ENCODE measurements around the gene DAP3. TPM values are rescaled to one million over a fixed set of nuclear protein-coding genes. Genes with fewer than 3 reads are reported as not detected.

Gene DAP3
- total RNA-seq, 1 experiment from 2014 or later: 148 TPM

DNA sequence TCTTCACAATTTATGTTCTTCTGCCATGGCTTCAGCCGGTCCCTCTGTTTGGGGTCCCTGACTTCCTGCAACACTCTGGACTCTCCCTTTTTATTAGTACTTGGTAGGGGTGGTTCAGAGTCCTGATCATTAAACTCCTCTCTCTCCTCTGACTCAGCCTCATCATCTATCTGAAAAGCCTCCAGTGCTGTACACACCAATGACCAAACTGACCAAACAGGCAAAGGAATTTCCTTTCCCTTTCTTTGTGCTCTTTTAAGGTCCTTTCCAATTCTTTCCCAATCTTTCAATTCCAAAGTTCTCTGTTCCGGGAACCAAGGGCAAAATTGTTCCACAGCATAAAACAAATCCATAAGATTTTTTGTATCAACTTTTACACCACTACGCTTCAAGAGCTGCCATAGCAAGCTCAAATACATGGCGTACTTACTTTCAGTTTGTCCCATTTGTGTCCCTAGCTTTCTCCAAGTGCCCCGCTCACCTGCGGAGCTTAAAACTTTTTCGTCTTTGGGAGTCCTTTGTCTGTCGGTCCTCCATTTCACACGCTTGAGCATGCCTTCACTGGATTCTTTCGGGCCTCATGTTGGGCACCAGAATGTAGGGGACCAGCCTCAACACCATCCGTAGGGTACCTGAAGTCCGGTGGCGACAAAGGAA is 9.6 kb downstream of the DAP3 start:
- TF ChIP-seq RAD21 (IDR thresholded peaks at IDR 0.05; ENCODE audit: low read depth): no peak
- no peak for TF ChIP-seq EGR1 (IDR thresholded peaks at IDR 0.05; ENCODE audit: low read depth)
- TF ChIP-seq YY1 (IDR thresholded peaks at IDR 0.05; ENCODE audit: extremely low read depth, insufficient replicate concordance, low read depth, low read length): no peak
- TF ChIP-seq SRF (IDR thresholded peaks at IDR 0.05; ENCODE audit: low read depth): no peak
- TF ChIP-seq FOSL1 (IDR thresholded peaks at IDR 0.05; ENCODE audit: low read depth): no peak
- TF ChIP-seq, protein P1, sequence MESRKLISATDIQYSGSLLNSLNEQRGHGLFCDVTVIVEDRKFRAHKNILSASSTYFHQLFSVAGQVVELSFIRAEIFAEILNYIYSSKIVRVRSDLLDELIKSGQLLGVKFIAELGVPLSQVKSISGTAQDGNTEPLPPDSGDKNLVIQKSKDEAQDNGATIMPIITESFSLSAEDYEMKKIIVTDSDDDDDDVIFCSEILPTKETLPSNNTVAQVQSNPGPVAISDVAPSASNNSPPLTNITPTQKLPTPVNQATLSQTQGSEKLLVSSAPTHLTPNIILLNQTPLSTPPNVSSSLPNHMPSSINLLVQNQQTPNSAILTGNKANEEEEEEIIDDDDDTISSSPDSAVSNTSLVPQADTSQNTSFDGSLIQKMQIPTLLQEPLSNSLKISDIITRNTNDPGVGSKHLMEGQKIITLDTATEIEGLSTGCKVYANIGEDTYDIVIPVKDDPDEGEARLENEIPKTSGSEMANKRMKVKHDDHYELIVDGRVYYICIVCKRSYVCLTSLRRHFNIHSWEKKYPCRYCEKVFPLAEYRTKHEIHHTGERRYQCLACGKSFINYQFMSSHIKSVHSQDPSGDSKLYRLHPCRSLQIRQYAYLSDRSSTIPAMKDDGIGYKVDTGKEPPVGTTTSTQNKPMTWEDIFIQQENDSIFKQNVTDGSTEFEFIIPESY (IDR thresholded peaks at IDR 0.05; ENCODE audit: extremely low read depth, insufficient replicate concordance, low read length): no peak
- no peak for TF ChIP-seq SP1 (IDR thresholded peaks at IDR 0.05; ENCODE audit: low read depth)
- TF ChIP-seq EZH2phosphoT487 (IDR thresholded peaks at IDR 0.05; ENCODE audit: borderline replicate concordance): no peak
- no peak for TF ChIP-seq CEBPB (IDR thresholded peaks at IDR 0.05; ENCODE audit: low read depth)
- TF ChIP-seq, protein P2, sequence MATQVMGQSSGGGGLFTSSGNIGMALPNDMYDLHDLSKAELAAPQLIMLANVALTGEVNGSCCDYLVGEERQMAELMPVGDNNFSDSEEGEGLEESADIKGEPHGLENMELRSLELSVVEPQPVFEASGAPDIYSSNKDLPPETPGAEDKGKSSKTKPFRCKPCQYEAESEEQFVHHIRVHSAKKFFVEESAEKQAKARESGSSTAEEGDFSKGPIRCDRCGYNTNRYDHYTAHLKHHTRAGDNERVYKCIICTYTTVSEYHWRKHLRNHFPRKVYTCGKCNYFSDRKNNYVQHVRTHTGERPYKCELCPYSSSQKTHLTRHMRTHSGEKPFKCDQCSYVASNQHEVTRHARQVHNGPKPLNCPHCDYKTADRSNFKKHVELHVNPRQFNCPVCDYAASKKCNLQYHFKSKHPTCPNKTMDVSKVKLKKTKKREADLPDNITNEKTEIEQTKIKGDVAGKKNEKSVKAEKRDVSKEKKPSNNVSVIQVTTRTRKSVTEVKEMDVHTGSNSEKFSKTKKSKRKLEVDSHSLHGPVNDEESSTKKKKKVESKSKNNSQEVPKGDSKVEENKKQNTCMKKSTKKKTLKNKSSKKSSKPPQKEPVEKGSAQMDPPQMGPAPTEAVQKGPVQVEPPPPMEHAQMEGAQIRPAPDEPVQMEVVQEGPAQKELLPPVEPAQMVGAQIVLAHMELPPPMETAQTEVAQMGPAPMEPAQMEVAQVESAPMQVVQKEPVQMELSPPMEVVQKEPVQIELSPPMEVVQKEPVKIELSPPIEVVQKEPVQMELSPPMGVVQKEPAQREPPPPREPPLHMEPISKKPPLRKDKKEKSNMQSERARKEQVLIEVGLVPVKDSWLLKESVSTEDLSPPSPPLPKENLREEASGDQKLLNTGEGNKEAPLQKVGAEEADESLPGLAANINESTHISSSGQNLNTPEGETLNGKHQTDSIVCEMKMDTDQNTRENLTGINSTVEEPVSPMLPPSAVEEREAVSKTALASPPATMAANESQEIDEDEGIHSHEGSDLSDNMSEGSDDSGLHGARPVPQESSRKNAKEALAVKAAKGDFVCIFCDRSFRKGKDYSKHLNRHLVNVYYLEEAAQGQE (IDR thresholded peaks at IDR 0.05; ENCODE audit: low read depth): no peak
- TF ChIP-seq, protein P3, sequence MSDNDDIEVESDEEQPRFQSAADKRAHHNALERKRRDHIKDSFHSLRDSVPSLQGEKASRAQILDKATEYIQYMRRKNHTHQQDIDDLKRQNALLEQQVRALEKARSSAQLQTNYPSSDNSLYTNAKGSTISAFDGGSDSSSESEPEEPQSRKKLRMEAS (IDR thresholded peaks at IDR 0.05): no peak
- no peak for TF ChIP-seq CTCF (IDR thresholded peaks at IDR 0.05 in 2 of 3, conservative IDR thresholded peaks at IDR 0.05 in 1 of 3; ENCODE audit: borderline replicate concordance in 1 of 3, insufficient read depth in 1 of 3, low read depth in 2 of 3, low read length in 2 of 3)
- TF ChIP-seq, protein P4, sequence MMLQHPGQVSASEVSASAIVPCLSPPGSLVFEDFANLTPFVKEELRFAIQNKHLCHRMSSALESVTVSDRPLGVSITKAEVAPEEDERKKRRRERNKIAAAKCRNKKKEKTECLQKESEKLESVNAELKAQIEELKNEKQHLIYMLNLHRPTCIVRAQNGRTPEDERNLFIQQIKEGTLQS (IDR thresholded peaks at IDR 0.05): no peak
- TF ChIP-seq JUND (IDR thresholded peaks at IDR 0.05): no peak
- TF ChIP-seq CBX3 (IDR thresholded peaks at IDR 0.05; ENCODE audit: low read depth): no peak
- TF ChIP-seq ZNF274 (IDR thresholded peaks at IDR 0.05; ENCODE audit: low read depth, low read length): no peak
- DNase-seq (ENCODE audit: low read depth, low spot score) (no peak), ATAC-seq (no peak)
- POLR2A ChIA-PET: no interaction called here
- H4K20me1 ChIP-seq (ENCODE audit: insufficient read depth): no peaks in the 10 kb centered on the region
- no peaks in the 10 kb centered on the region for H3K27me3 ChIP-seq (ENCODE audit: insufficient read depth, low read length)
- no peak overlapping the region for H3K27ac ChIP-seq (ENCODE audit: low read depth, low read length)
- RAD21 ChIA-PET (ENCODE audit: low non-redundant PET in 1 of 2, low total read pairs in 2 of 2, uncharacterized antibody in 2 of 2, unreplicated experiment in 2 of 2): no interaction called here
- H3K36me3 ChIP-seq (ENCODE audit: control insufficient read depth in 1 of 2, insufficient read depth in 2 of 2, low read length in 2 of 2): peaks cover 0 to 17% of the 10 kb centered on the region in 2 experiments; a peak in 1 of 4 replicates
- no peak overlapping the region for H3K4me2 ChIP-seq (ENCODE audit: low read length)
- no peaks in the 10 kb centered on the region for H3K9me3 ChIP-seq (ENCODE audit: control insufficient read depth in 1 of 2, insufficient read depth in 1 of 2, low read depth in 1 of 2, low read length in 2 of 2)
- no peaks in the 10 kb centered on the region for H3K9me2 ChIP-seq (ENCODE audit: insufficient read depth)
- CTCF ChIA-PET: no interaction called here
- H2AFZ ChIP-seq (ENCODE audit: low read depth, low read length, poor library complexity, severe bottlenecking): no peak overlapping the region
- H3K4me1 ChIP-seq (ENCODE audit: control insufficient read depth in 1 of 2, insufficient read depth in 2 of 2, low read length in 2 of 2): no peaks in the 10 kb centered on the region
- BruUV-seq (replicated peaks): no TSS peak
- no peak overlapping the region for H3K9ac ChIP-seq (ENCODE audit: low read length)
- H3K79me2 ChIP-seq (ENCODE audit: insufficient read depth, low read length): peaks cover 83% of the 10 kb centered on the region
- H3K4me3 ChIP-seq (replicated peaks in 1 of 2; ENCODE audit: low read depth in 1 of 2, low read length in 2 of 2): no peak overlapping the region
- intact Hi-C loops (cut with micrococcal nuclease): no loop called here

Data from HCT116 (cell line).